GM12864 (cell line): Measurements from ENCODE around the gene TTYH3.

Source experiments
- DNase-seq: peaks from one replicate; pipeline ENCODE4 v3.0.0-alpha.2; 2011; ENCODE audit warnings: low read depth
- H3K4me3 ChIP-seq: 2 replicates; pipeline ENCODE4 v1.5.1; 2011; ENCODE audit warnings: mild to moderate bottlenecking, low read depth, low read length, control low read depth
- TF ChIP-seq, protein P1 (sequence below): IDR thresholded peaks from 2 replicates; pipeline ENCODE4 v1.5.1; 2011; ENCODE audit warnings: low read depth, mild to moderate bottlenecking, moderate library complexity, low read length, control low read depth, inconsistent platforms; ENCODE audit errors: missing control alignments

The TTYH3 gene

DNA sequence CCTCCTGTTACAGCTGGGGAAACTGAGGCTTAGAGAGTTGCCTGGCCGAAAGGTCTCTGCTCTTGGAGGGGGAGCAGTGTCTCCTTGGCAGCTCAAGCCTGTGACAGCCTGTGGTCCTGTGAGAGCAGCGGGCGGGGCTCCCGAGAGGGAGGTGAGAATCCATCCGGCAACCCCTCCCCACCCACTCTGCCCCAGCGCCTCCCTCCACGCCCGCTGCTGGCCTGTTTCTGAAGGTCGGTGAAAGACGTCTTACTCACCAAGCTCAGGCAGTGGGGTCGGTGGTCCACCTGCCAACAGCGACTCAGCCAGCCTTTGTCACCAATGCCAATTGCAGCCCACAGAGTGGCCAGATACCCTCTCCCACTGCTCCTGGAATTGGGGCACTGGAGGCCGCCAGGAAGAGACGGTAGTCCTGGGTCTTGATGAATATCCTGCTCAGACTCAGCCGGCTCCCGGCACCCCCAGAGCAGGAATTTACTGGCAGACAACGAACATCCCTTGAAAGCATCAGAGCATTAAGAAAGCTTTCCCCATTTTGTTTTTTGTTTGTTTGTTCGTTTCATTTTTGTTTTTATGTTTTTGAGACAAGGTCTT is 7.4 kb upstream of the TTYH3 start:
- TF ChIP-seq, protein P1, sequence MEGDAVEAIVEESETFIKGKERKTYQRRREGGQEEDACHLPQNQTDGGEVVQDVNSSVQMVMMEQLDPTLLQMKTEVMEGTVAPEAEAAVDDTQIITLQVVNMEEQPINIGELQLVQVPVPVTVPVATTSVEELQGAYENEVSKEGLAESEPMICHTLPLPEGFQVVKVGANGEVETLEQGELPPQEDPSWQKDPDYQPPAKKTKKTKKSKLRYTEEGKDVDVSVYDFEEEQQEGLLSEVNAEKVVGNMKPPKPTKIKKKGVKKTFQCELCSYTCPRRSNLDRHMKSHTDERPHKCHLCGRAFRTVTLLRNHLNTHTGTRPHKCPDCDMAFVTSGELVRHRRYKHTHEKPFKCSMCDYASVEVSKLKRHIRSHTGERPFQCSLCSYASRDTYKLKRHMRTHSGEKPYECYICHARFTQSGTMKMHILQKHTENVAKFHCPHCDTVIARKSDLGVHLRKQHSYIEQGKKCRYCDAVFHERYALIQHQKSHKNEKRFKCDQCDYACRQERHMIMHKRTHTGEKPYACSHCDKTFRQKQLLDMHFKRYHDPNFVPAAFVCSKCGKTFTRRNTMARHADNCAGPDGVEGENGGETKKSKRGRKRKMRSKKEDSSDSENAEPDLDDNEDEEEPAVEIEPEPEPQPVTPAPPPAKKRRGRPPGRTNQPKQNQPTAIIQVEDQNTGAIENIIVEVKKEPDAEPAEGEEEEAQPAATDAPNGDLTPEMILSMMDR: no peak
- H3K4me3 ChIP-seq: no peak overlapping the region
- no peak for DNase-seq

DNA sequence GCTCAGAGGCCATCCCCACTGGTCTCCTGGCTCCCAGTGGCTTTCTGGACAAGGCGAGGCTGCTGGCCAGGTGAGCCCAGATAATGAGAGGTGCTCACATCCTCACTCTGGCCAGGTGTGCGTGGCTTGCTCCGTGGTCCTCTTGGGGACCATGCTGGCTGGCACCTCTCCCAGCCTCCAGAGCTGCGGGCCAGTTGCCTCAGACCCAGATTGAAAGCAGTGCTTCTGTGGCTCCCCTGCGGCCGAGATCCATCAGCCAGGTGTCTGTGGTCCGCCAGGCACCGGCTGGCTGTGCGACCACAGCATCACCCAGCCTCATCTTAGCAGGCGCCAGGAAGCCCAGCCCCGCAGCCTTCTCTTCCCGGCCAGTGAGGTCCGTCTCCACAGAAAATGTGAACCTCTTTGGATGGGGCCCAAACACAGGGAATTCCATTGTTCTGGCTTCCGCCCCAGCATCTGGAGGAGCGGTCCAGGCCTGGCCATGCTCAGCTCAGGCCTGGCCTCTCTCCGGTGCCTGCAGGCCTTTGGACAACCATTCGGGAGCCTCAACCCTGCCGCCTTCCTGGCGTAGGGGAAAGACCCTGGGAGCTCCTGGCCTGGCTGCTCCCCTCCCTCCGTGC is 5.2 kb upstream of the TTYH3 start:
- TF ChIP-seq, protein P1: no peak
- H3K4me3 ChIP-seq: no peak overlapping the region
- DNase-seq: no peak

DNA sequence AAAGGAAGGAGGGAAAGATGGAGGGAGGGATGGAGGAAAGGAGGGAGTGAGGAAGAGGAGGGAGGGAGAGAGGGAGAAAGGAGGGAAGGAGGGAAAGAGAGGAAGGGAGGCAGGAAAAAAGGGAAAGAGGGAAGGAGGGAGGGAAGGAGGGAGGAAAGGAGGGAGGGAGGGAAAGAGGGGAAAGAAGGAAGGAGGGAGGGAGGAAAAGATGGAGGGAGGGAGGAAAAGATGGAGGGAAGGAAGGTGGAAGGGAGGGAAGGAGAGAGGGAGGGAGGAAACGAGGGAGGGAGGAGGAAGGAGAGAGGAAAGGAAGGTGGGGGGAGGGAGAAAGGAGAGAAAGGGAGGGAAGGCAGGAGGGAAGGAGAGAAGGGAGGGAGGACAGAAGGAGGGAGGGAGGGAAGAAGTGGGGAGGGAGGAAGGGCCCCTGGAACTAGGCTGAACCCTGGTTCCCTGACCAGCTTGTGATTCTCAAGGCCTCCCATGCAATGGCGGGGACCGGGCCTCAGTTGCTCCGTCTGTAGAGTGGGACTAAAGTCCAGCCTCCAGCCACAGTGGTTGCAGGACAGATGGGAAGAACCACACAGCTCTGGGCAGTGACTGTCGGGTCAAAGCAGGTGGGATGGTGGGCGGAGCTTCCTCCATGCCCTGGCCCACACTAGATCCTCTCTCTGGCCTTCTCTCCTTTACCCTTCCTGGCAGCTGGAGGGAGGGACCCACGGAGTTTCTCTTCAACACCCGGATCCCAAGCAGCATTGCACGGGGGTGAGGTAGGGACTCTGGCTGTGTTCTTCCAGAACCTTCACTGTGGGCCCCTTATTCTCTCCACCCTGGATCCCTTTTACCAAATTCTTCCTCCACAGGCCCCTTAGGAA is 4.3 kb upstream of the TTYH3 start:
- DNase-seq: no peak
- TF ChIP-seq, protein P1: no peak
- no peak overlapping the region for H3K4me3 ChIP-seq

DNA sequence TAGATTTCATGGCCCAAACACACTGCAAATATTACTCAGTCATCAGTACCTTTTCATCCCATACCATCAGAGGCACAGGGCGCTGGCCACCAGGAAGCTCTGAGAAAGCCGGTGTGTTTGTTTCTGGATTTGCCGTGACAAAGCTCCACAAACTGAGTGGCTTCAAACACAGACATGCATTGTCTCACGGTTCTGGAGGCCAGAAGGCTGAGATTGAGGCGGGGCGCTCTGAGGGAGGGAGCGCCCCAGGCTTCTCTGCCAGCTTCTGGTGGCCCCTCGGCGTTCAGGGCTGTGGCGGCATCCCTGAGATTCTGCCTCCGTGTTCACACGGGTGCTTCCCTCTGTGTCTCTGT is 3.7 kb upstream of the TTYH3 start:
- H3K4me3 ChIP-seq: no peak overlapping the region
- TF ChIP-seq, protein P1: no peak
- DNase-seq: no peak

DNA sequence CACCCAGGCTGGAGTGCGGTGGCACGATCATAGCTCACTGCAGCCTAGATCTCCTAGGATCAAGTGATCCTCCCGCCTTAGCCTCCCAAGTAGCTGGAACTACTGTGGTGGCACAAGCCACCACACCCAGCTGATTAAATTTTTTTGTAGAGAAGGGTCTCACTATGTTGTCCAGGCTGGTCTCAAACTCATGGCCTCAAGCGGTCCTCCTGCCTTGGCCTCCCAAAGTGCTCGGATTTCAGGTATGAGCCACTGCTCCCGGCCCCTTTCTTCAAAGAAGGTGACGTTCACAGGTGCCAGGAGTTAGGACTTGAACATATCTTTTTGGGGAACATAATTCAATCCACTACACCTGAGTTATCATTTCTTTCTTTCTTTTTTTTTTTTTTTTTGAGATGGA is 2.9 kb upstream of the TTYH3 start:
- no peak overlapping the region for H3K4me3 ChIP-seq
- no peak for DNase-seq
- TF ChIP-seq, protein P1: no peak

DNA sequence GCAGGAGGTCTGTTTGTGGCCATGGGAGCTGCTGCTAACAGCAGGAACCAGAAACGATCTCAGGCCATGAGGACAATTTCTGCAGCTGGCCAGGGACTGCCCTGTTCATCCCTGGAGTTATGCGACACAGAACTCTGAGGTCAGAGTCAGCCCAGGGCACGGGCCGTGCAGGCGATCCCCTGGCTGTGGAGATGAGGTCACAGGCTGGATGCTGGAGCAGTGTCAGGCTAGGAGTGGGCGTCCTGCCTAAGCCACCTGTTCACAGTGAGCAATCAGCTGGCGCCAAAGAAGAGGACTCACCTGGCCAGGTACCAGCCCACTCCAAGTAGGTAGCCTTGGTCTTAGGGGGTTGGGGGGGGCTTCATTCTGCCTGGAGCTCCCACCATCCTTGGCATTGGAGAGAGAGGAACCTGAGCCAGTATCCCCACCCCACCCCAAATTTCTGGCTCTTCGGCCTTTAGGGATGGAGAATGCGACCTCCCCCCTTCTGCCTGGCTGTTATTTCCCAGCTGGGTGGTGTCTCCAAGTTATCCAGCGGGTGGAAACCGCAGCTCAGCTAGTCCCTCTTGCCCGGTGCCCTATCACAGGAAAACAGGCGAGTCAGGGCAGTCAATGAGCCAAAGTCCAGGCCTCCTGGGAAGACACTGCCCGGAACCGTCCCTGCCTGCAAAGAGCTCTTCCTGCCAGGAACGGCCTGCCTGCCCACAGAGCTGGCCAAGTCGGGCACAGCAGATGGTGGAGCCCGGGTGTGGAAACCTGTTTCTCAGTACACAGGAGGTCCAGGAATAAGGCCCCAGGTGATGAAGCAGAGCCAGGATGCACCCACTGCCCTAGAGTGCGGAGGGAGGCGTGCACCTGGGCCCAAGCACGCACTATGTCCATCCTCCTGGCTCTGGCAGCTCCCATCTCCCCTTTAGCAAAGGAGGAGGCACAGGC is 1.8 kb upstream of the TTYH3 start:
- H3K4me3 ChIP-seq: no peak overlapping the region
- TF ChIP-seq, protein P1: no peak
- DNase-seq: no peak
